Heart right ventricle (tissue), 16 donors: Measurements from ENCODE around the gene KIF1A. TPM values are rescaled to one million over a fixed set of nuclear protein-coding genes. Genes with fewer than 3 reads are reported as not detected.

ENCODE experiments used
- ATAC-seq, 8 donors: fragments of 200-7000 bp; cut with Tn5 transposase; one replicate each; pipeline ENCODE4 v1.9.1; 2020; ENCODE audit warnings: mild to moderate bottlenecking in 8 of 8, moderate library complexity in 8 of 8, moderate number of reproducible peaks in 1 of 8
- DNase-seq, 2 donors: peaks; one replicate each; pipeline ENCODE4 v3.0.0-alpha.2; 2020
- H3K27ac ChIP-seq, 10 donors: fragments of 200-600 bp; sonication (generic) in 2 of 10; one replicate each; pipeline versions ENCODE4 v1.5.0 to v1.8.0; 2020 to 2022; ENCODE audit warnings: mild to moderate bottlenecking in 3 of 10
- H3K27me3 ChIP-seq, 7 donors: fragments of 200-600 bp; one replicate each; pipeline ENCODE4 v1.8.0; 2021 to 2022; ENCODE audit warnings: mild to moderate bottlenecking in 2 of 7
- H3K36me3 ChIP-seq, 9 donors: fragments of 200-600 bp; sonication (generic) in 1 of 9; one replicate each; pipeline versions ENCODE4 v1.5.0 to v1.8.0; 2020 to 2022; ENCODE audit warnings: mild to moderate bottlenecking in 2 of 9
- H3K4me1 ChIP-seq, 9 donors: fragments of 200-600 bp; sonication (generic) in 1 of 9; one replicate each; pipeline versions ENCODE4 v1.5.0 to v1.8.0; 2020 to 2022; ENCODE audit warnings: mild to moderate bottlenecking in 4 of 9
- H3K4me3 ChIP-seq, 10 donors: fragments of 200-600 bp; sonication (generic) in 2 of 10; one replicate each; pipeline versions ENCODE4 v1.5.0 to v1.8.0; 2020 to 2022; ENCODE audit warnings: mild to moderate bottlenecking in 7 of 10, moderate library complexity in 2 of 10
- H3K9me3 ChIP-seq, 11 donors: fragments of 200-600 bp in 10 of 11; sonication (generic) in 2 of 11; one replicate each; pipeline versions ENCODE4 v1.5.0 to v1.8.0; 2013 to 2022; ENCODE audit warnings: mild to moderate bottlenecking in 2 of 11, control low read depth in 1 of 11, moderate library complexity in 1 of 11
- WGBS, 2 donors: extraction: QIAGEN DNeasy Blood & Tissue Kit; methylation state at CpG; one replicate each; pipeline ENCODE4 v1.1.7; 2013; ENCODE audit warnings: inconsistent platforms in 1 of 2; 5-methylcytosine and 5-hydroxymethylcytosine counted together
- intact Hi-C, 10 donors: fragments of 100-400 bp; cut with DNase I; formaldehyde crosslinking; loops; one replicate each; pipeline versions ENCODE4 v1.11.1 to v1.14.2; 2022
- polyA plus RNA-seq, 2 donors: library from polyadenylated mRNA; stranded (reverse); fragments of 200-250 nt; gene quantifications; one replicate each; pipeline ENCODE4 v1.2.3, GENCODE V29; 2013
- total RNA-seq, 10 donors: library from RNA; stranded (reverse); fragmentation: NEBNext Ultra II Directional in 3 of 10; extraction: Animal tissue kit (Norgen Biotek cat#: 25700) in 3 of 10; gene quantifications; one replicate each; pipeline versions ENCODE4 v1.2.1 to v1.2.4, GENCODE V29; 2021 to 2023
- TF ChIP-seq, protein P1 (sequence below), 9 donors: fragments of 200-600 bp; sonication (generic) in 2 of 9; IDR thresholded peaks; one replicate each; pipeline versions ENCODE4 v1.5.0 to v1.8.0; 2021 to 2022; ENCODE audit warnings: antibody characterized with exemption in 9 of 9, mild to moderate bottlenecking in 5 of 9, moderate library complexity in 1 of 9
- donor health status: Arrhythmogenic right ventricular cardiomyopathy.
- donor health status: ischemic (EF 13 %, LVEDD 7.1; RV severe dilation, severe dysfunction).
- donor health status: healthy with polysubstance abuse.
- donor health status: DM: no; HTN: yes; CAD: no.
- donor health status: DM: no; HTN: no; CAD: no.
- donor health status: ischemic (EF 25% LVEDD 6.9; RV normal size, moderate dysfunction).
- donor health status: ischemic (EF 25% LVEDD 5.7; RV mildly dilated, moderate dysfunction).
- donor health status: healthy.
- donor health status: DM: yes; HTN: yes; CAD: no.
- donor health status: Ischemic cardiomyopathy.
- donor health status: ischemic (EF 35%, LVEDD 5.7; RV mildly dilated, moderate dysfunction).
- donor health status: nonischemic (EF 11% LVEDD 7.7; RV severe dilation, severe dysfunction).
- donor health status: DM: yes; HTN: yes; CAD: no.
- donor health status: PGD.
- donor health status: ischemic (EF 29% LVEDD 5.4; RV normal size, mild dysfunction).
- donor health status: nonischemic (EF 23%, LVEDD 6.1; RV moderate dilation, normal function).

KIF1A gene
- total and polyA plus RNA-seq, 12 donors = 0.37 to 21.4 (median 1.4) TPM

DNA sequence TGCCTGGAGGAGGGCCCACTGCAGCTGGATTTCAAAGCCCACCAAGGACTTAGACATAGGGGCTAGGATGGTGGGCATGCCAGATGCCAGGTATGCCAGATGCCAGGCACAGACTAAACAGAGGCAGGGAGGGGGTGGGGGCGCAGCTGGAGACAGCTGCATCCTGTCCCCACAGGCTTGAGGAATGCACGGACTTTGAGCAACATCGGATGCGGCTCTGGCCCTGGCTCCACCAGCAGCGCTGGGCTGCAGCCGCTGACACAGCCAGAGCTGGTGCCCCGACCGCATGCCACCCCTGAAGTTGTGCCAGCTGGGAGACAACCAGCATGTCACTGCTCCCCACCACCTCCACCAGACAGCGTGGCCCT, 88.9 kb downstream of the KIF1A start:
- Histone ChIP-seq H3K27ac (no peak overlapping the region), H3K27me3 (peaks cover 0 to 32% (median 19%) of the 10 kb centered on the region in 7 donors), H3K9me3 (no peaks in the 10 kb centered on the region), H3K4me1 (no peaks in the 10 kb centered on the region), H3K4me3 (no peak overlapping the region), H3K36me3 (no peaks in the 10 kb centered on the region)
- ATAC-seq (peak in 1 of 8 donors; percentile 27), DNase-seq (no peak)
- intact Hi-C loops = no loop called here
- TF ChIP-seq, protein P1, sequence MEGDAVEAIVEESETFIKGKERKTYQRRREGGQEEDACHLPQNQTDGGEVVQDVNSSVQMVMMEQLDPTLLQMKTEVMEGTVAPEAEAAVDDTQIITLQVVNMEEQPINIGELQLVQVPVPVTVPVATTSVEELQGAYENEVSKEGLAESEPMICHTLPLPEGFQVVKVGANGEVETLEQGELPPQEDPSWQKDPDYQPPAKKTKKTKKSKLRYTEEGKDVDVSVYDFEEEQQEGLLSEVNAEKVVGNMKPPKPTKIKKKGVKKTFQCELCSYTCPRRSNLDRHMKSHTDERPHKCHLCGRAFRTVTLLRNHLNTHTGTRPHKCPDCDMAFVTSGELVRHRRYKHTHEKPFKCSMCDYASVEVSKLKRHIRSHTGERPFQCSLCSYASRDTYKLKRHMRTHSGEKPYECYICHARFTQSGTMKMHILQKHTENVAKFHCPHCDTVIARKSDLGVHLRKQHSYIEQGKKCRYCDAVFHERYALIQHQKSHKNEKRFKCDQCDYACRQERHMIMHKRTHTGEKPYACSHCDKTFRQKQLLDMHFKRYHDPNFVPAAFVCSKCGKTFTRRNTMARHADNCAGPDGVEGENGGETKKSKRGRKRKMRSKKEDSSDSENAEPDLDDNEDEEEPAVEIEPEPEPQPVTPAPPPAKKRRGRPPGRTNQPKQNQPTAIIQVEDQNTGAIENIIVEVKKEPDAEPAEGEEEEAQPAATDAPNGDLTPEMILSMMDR (IDR thresholded peaks at IDR 0.05) = no peak
- WGBS, 2 donors = 37 to 44% methylated on average over 9 of the region's 9 CpGs

DNA sequence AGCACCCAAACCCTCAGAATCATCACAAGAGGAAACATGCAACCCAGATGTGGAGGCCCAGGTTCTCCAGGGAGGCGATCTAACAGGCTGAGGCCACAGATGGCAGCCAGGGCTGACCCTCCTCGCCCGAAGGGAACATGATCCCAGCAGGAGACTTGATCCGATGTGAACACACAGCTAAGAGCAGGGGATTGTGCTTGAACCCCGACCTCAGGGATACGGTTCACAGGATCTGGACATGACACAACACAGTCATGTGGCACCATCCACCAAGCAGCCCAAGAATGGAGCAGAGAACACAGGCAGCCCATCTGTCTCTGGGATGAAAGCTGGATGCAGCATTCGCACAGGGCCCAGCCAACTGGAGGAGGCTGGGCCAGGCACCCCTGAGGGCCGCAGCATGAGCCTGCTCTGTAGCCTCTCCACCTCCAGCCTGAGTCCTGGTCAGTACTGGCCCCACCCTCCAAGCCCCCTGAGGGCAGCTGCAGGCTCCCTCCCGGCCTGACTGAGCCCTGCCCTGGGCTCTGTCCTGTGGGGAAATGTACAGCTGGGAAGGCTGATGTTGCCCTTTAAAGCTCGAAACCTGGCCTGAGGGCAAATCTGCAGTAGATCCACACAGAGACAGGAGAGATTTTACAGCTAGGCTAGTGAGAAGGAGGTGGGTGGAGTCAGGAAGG, 89.4 kb downstream of the KIF1A start:
- H3K9me3 ChIP-seq = no peaks in the 10 kb centered on the region
- H3K27me3 ChIP-seq = peaks cover 0 to 34% (median 16%) of the 10 kb centered on the region in 7 donors
- no peak for DNase-seq
- ATAC-seq = peak in 2 of 8 donors; percentile 8 to 21
- H3K4me3 ChIP-seq = no peak overlapping the region
- H3K36me3 ChIP-seq = no peaks in the 10 kb centered on the region
- no peak overlapping the region for H3K27ac ChIP-seq
- WGBS, 2 donors = 72 to 79% methylated on average over 10 of the region's 10 CpGs
- intact Hi-C loops = no loop called here
- TF ChIP-seq, protein P1 (IDR thresholded peaks at IDR 0.05) = no peak
- H3K4me1 ChIP-seq = no peaks in the 10 kb centered on the region

DNA sequence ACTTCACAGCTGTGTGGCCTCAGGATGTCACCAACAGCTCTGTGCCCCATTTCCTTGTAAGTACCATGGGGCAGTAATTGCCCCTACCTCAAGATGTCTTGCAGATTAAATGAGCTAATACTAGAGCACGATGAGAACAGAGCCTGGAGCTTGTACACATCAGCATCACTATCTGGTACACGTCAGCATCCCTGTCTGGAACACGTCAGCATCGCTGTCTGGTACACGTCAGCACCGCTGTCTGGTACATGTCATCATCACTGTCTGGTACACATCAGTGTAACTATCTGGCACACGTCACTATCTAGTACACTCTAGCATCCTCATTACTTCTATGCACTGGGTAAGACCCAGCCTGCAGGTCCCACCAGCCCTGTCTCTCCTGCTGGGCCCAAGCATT, 91.2 kb downstream of the KIF1A start:
- intact Hi-C loops = no loop called here
- H3K9me3 ChIP-seq = no peaks in the 10 kb centered on the region
- ATAC-seq = no peak
- 35 to 46% methylated on average over 7 of the region's 7 CpGs for WGBS, 2 donors
- no peaks in the 10 kb centered on the region for H3K36me3 ChIP-seq
- TF ChIP-seq, protein P1 (IDR thresholded peaks at IDR 0.05) = no peak
- peaks cover 0 to 29% (median 16%) of the 10 kb centered on the region in 7 donors for H3K27me3 ChIP-seq
- no peak overlapping the region for H3K4me3 ChIP-seq
- no peaks in the 10 kb centered on the region for H3K4me1 ChIP-seq
- DNase-seq = no peak
- no peak overlapping the region for H3K27ac ChIP-seq

DNA sequence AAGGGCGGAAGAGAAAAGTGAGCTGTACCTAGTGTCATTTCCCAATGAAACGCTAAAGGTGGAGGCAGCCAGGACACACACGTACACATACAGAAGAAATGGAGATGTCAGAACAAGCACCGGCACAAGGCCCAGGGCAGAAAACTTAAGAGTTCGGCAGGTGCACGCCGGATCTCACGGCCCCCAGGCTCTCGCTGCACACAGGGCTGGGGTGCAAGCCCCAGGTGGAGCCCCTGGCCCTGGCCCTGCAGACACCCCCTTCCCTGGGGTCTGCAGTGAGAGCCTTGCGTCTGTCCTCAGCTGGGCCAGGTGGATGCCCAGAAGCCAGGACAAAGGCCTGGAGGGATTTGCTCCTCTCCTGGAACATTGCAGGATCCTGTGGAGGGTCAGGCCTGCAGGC, 91.7 kb downstream of the KIF1A start:
- ATAC-seq (no peak), DNase-seq (no peak)

More for the DNA sequence above, 91.7 kb downstream of the KIF1A start:
- WGBS, 2 donors = 90 to 95% methylated on average over 10 of the region's 10 CpGs
- H3K27me3 ChIP-seq = peaks cover 0 to 29% (median 16%) of the 10 kb centered on the region in 7 donors
- intact Hi-C loops = no loop called here
- H3K36me3 ChIP-seq = no peaks in the 10 kb centered on the region
- no peak overlapping the region for H3K4me3 ChIP-seq
- H3K4me1 ChIP-seq = no peaks in the 10 kb centered on the region
- H3K9me3 ChIP-seq = no peaks in the 10 kb centered on the region
- no peak overlapping the region for H3K27ac ChIP-seq
- TF ChIP-seq, protein P1 (IDR thresholded peaks at IDR 0.05) = no peak
